Fibroblast of mammary gland (primary cell): Measurements from ENCODE around the gene LVRN.
A peak's percentile ranks its signal among the peaks of the same experiment; 100 is the strongest.

ENCODE experiments used
- DNase-seq: peaks from one replicate; pipeline ENCODE4 v3.0.0-alpha.2; 2010; ENCODE audit warnings: low read depth
- H3K4me3 ChIP-seq: 2 replicates; pipeline ENCODE4 v1.5.1; 2011; ENCODE audit warnings: low read depth, mild to moderate bottlenecking, low read length, moderate library complexity; ENCODE audit not compliant: control insufficient read depth
- TF ChIP-seq, protein P1 (sequence below): conservative IDR thresholded peaks from 2 replicates; pipeline ENCODE4 v1.5.1; 2011; ENCODE audit warnings: low read depth, low read length, inconsistent platforms; ENCODE audit not compliant: control insufficient read depth, insufficient read depth

Gene LVRN

DNA sequence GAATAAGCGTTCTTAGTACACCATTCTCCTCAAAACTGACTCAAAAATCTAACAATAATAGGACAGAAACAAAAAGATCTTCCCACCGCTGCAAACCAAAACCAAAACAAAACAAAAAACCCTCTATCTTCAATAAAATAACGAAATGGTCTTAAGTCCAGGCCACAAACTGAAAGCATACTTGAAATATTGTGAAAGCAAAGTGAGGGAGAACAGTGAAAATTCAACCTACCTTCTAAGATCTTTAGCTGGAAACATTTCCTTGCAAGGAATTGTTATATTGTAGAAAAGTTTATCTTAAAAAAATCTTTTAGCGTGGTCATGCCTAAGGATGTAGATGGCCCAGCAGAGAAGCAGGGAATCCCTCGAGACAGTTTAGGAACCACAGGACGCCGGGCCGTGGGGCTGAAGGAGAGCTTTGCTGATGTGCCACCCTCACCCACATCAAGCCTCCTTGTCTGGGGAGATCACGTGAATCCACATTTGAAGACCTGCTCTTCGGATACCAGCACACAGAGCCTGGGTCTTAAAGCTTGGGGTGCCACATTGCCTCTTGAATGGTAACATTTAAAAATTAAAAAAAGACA lies 27.8 kb upstream of the LVRN start:
- DNase-seq, result no peak
- TF ChIP-seq, protein P1, sequence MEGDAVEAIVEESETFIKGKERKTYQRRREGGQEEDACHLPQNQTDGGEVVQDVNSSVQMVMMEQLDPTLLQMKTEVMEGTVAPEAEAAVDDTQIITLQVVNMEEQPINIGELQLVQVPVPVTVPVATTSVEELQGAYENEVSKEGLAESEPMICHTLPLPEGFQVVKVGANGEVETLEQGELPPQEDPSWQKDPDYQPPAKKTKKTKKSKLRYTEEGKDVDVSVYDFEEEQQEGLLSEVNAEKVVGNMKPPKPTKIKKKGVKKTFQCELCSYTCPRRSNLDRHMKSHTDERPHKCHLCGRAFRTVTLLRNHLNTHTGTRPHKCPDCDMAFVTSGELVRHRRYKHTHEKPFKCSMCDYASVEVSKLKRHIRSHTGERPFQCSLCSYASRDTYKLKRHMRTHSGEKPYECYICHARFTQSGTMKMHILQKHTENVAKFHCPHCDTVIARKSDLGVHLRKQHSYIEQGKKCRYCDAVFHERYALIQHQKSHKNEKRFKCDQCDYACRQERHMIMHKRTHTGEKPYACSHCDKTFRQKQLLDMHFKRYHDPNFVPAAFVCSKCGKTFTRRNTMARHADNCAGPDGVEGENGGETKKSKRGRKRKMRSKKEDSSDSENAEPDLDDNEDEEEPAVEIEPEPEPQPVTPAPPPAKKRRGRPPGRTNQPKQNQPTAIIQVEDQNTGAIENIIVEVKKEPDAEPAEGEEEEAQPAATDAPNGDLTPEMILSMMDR, result no peak
- H3K4me3 ChIP-seq, result no peak overlapping the region

DNA sequence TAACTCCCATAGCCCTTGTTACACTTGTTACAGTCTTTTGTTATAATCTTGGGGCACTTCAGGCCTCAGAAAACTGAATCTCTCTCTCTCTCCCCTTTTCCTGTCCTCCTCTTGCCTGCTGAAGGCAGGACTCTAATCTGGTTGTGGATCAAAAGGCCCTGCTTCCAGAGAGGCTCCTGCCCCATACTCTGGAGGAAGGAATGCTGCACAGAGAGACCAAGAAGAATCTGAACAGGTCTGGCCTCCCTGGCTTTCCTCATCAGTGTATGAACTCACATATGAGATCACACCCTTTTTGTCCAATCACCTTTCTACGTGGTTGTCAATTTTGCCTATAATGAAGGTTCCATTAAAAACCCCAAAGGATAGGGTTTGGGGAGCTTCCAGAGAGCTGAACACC lies 26.2 kb upstream of the LVRN start:
- TF ChIP-seq, protein P1, result no peak
- H3K4me3 ChIP-seq, result no peak overlapping the region

DNA sequence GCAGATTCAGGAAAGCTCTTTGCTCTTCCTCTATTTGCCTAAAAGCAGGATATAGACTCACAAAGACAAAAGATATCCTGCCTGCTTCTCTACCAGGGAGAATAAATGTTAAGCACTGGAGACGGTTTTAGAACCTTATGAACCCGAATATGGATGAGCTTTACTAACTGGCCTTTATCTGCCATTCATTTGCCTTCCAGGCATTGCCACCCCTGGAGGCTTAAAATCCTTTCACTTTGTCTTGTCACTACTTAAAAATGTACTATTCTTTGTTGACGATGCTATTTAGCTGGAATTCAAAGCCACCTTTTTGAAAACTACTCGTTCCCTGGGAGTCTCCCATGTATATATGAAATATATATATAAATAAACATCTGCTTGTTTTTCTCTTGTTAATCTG lies 23.2 kb upstream of the LVRN start:
- no peak for DNase-seq
- TF ChIP-seq, protein P1, result no peak
- no peak overlapping the region for H3K4me3 ChIP-seq

More for the DNA sequence above, 26.2 kb upstream of the LVRN start:
- no peak for DNase-seq

DNA sequence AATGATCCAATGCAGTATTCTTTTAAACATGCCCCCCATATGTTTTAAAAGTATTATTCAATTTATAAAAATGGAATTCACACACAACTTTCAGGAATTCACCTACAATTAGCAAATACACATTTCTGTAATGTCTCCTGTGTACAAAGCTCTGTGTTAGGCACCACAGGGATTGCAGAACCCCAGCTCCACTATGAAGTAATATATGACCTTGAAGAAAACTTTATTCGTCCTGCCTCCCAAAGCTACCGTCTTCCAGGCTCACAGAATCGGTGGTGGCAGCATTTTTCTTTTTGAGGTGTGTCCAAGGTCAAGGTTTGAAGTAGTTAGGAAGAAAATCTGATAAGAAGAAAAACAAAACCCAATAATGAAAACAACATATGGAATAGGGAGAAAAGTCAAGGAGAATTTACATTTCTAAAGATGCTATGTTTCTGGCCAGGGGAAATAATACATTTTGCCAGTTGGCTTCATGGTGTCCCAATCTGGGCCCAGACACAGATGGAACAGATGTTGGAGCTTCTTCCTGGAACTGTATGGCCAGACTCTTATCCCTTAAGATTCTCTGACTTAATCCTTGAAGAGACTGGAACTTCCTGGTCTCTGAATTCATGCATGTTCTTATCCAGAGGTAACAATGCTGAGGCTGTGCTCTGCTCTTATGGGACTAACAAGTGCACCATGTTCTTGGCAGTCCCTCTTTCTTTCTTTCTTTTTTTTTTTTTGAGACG lies 22.0 kb upstream of the LVRN start:
- H3K4me3 ChIP-seq, result no peak overlapping the region
- TF ChIP-seq, protein P1, result no peak
- no peak for DNase-seq

DNA sequence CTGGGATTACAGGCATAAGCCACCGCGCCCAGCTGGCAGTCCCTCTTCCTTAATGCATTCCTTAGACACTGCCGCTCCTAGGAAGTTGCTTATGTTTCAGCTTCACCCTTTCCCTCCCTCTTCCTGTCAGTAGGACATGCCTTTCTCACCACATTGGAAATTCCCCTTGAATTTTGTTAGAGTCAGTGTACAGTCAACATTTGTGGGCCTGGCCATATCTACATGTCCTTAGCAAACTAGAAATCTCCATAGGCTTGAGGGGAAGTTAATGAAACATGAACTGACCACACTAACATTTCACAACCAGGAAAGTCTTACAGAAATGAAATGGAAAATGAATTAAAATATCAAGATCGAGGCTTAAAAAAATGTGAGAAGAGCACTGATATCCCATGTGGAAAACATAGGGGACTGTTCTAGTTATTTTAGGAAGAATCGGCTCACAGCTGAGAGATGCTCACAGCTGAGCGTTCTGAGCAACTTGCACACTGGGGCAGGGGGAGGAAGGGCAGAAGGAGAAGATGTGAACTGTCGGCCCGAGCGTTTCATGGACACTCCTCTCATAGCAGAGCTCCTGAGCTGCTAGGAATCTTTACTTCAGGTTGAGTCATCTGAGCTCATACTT lies 21.1 kb upstream of the LVRN start:
- peak; percentile 84 for DNase-seq
- H3K4me3 ChIP-seq, result no peak overlapping the region
- TF ChIP-seq, protein P1, result no peak

DNA sequence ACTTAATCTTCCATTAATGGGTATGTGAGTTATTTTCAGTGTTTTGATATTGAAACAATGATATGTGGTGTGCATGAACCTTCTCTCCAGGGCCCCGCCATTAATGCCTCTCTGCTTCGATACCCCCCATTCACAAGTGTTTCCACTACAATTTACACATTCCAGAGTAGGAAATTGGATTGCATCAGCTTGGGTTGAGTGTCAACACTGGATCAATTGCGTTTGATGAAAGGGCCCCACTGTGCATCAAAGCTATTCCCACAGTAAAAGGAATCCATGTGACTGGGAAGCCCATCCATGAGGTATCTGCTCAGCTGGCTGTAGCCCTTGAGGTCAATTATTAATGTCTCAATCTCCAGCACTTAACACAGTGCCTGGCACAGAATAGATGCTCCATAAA lies 17.8 kb upstream of the LVRN start:
- TF ChIP-seq, protein P1, result no peak
- H3K4me3 ChIP-seq, result no peak overlapping the region
- no peak for DNase-seq
